ENCODE measurements around the gene TMEM266. TPM values are rescaled to one million over a fixed set of nuclear protein-coding genes. Genes with fewer than 3 reads are reported as not detected.

TMEM266 gene
- total RNA-seq, 1 donor from 2014 or later = 0.58 TPM

DNA sequence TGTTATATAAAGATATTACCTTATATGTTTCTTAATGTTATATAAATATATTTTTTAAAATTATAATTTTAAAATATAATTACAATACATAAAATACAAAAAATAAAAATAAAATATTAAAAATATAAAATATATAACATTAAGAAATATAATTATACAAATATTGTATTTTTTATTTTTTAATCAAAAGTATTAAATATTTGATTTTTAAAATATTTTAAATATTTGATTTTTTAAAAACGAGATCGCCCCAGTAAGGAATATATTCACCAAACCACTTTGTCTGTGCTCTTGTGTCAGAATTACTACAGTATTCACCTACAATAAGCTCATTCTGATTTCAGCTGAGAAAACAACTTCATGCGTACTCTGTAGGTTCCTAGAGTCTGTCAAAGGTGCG is 162.4 kb downstream of the TMEM266 start:
- no peak for DNase-seq (ENCODE audit: low read depth, low spot score)
- H3K36me3 Mint-ChIP-seq (ENCODE audit: low read depth) = peaks cover 39% of the 10 kb centered on the region
- no peak overlapping the region for H3K4me3 Mint-ChIP-seq
- H3K4me1 Mint-ChIP-seq = no peaks in the 10 kb centered on the region
- peaks cover 9% of the 10 kb centered on the region for H3K9me3 Mint-ChIP-seq
- TF ChIP-seq, protein P1, sequence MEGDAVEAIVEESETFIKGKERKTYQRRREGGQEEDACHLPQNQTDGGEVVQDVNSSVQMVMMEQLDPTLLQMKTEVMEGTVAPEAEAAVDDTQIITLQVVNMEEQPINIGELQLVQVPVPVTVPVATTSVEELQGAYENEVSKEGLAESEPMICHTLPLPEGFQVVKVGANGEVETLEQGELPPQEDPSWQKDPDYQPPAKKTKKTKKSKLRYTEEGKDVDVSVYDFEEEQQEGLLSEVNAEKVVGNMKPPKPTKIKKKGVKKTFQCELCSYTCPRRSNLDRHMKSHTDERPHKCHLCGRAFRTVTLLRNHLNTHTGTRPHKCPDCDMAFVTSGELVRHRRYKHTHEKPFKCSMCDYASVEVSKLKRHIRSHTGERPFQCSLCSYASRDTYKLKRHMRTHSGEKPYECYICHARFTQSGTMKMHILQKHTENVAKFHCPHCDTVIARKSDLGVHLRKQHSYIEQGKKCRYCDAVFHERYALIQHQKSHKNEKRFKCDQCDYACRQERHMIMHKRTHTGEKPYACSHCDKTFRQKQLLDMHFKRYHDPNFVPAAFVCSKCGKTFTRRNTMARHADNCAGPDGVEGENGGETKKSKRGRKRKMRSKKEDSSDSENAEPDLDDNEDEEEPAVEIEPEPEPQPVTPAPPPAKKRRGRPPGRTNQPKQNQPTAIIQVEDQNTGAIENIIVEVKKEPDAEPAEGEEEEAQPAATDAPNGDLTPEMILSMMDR (conservative IDR thresholded peaks at IDR 0.05) = no peak
- H3K27me3 Mint-ChIP-seq (ENCODE audit: low read depth) = no peaks in the 10 kb centered on the region
- H3K27ac Mint-ChIP-seq (ENCODE audit: unreplicated experiment) = no peak overlapping the region

DNA sequence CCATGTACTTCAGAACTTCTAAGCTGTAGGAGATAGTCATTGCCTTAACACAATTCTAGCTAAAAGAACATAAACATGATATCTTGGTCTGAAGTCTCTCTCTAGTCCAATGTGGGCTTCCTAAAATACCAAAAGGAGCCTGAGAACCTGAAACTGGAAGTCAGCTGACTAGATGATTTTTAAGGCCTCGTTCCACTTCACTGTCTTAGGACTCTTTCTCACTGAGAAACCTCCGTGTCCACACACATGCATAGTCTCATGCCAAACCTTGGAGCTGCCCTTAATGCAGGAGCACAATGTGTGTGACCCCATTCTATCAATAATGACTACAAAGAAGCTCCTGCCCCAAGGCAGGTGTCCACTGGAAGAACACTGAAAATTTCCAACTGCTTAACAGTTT is 163.7 kb downstream of the TMEM266 start:
- Mint-ChIP-seq H3K27ac (ENCODE audit: unreplicated experiment) (no peak overlapping the region), H3K36me3 (ENCODE audit: low read depth) (peaks cover 37% of the 10 kb centered on the region), H3K4me3 (no peak overlapping the region), H3K9me3 (peaks cover 9% of the 10 kb centered on the region), H3K27me3 (ENCODE audit: low read depth) (no peaks in the 10 kb centered on the region), H3K4me1 (no peaks in the 10 kb centered on the region)
- DNase-seq (ENCODE audit: low read depth, low spot score) = no peak
- TF ChIP-seq, protein P1 (conservative IDR thresholded peaks at IDR 0.05) = no peak

GRCh38 chr15:76229266-76229665 is 169.5 kb downstream of the TMEM266 start:
- Mint-ChIP-seq H3K9me3 (no peaks in the 10 kb centered on the region), H3K36me3 (ENCODE audit: low read depth) (peaks cover 15% of the 10 kb centered on the region), H3K4me3 (no peak overlapping the region), H3K4me1 (no peaks in the 10 kb centered on the region), H3K27me3 (ENCODE audit: low read depth) (no peaks in the 10 kb centered on the region), H3K27ac (ENCODE audit: unreplicated experiment) (no peak overlapping the region)
- TF ChIP-seq, protein P1 (conservative IDR thresholded peaks at IDR 0.05) = no peak
- DNase-seq (ENCODE audit: low read depth, low spot score) = no peak

GRCh38 chr15:76233921-76234320 is 174.1 kb downstream of the TMEM266 start:
- H3K27me3 Mint-ChIP-seq (ENCODE audit: low read depth) = no peaks in the 10 kb centered on the region
- peaks cover 4% of the 10 kb centered on the region for H3K4me1 Mint-ChIP-seq
- no peak overlapping the region for H3K4me3 Mint-ChIP-seq
- peaks cover 7% of the 10 kb centered on the region for H3K36me3 Mint-ChIP-seq (ENCODE audit: low read depth)
- no peaks in the 10 kb centered on the region for H3K9me3 Mint-ChIP-seq
- TF ChIP-seq, protein P1 (conservative IDR thresholded peaks at IDR 0.05) = no peak
- DNase-seq (ENCODE audit: low read depth, low spot score) = no peak
- H3K27ac Mint-ChIP-seq (ENCODE audit: unreplicated experiment) = no peak overlapping the region

GRCh38 chr15:76234337-76234889 is 174.6 kb downstream of the TMEM266 start:
- H3K36me3 Mint-ChIP-seq (ENCODE audit: low read depth) = peaks cover 5% of the 10 kb centered on the region
- peaks cover 4% of the 10 kb centered on the region for H3K4me1 Mint-ChIP-seq
- no peaks in the 10 kb centered on the region for H3K9me3 Mint-ChIP-seq
- TF ChIP-seq, protein P1 (conservative IDR thresholded peaks at IDR 0.05) = no peak
- H3K27me3 Mint-ChIP-seq (ENCODE audit: low read depth) = no peaks in the 10 kb centered on the region
- no peak overlapping the region for H3K4me3 Mint-ChIP-seq
- DNase-seq (ENCODE audit: low read depth, low spot score) = no peak
- no peak overlapping the region for H3K27ac Mint-ChIP-seq (ENCODE audit: unreplicated experiment)

All from neural crest cell (in vitro differentiated cells).